ENCODE results near the gene DDX11.
"Not testable (repeated sequence)": the region's sequence is repeated elsewhere in the genome, so short reads cannot be mapped to it uniquely, and the experiment has no call there.

- not testable (repeated sequence) for TF ChIP-seq POLR2A, EP300 (IDR thresholded peaks at IDR 0.05)
- TF ChIP-seq, protein P1, sequence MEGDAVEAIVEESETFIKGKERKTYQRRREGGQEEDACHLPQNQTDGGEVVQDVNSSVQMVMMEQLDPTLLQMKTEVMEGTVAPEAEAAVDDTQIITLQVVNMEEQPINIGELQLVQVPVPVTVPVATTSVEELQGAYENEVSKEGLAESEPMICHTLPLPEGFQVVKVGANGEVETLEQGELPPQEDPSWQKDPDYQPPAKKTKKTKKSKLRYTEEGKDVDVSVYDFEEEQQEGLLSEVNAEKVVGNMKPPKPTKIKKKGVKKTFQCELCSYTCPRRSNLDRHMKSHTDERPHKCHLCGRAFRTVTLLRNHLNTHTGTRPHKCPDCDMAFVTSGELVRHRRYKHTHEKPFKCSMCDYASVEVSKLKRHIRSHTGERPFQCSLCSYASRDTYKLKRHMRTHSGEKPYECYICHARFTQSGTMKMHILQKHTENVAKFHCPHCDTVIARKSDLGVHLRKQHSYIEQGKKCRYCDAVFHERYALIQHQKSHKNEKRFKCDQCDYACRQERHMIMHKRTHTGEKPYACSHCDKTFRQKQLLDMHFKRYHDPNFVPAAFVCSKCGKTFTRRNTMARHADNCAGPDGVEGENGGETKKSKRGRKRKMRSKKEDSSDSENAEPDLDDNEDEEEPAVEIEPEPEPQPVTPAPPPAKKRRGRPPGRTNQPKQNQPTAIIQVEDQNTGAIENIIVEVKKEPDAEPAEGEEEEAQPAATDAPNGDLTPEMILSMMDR (IDR thresholded peaks at IDR 0.05), result not testable (repeated sequence)
Observed at GRCh38 chr12:31074333-31074874, 744 bp downstream of the DDX11 start.

Measured in ovary (tissue), 3 donors.